GM12801 (cell line): ENCODE data around the gene PRKAG3.

Experiments used
- TF ChIP-seq, protein P1 (sequence below): IDR thresholded peaks from one replicate; pipeline ENCODE4 v1.5.1; 2011; ENCODE audit warnings: control low read depth; ENCODE audit not compliant: insufficient read length; ENCODE audit errors: extremely low read depth

The PRKAG3 gene

DNA sequence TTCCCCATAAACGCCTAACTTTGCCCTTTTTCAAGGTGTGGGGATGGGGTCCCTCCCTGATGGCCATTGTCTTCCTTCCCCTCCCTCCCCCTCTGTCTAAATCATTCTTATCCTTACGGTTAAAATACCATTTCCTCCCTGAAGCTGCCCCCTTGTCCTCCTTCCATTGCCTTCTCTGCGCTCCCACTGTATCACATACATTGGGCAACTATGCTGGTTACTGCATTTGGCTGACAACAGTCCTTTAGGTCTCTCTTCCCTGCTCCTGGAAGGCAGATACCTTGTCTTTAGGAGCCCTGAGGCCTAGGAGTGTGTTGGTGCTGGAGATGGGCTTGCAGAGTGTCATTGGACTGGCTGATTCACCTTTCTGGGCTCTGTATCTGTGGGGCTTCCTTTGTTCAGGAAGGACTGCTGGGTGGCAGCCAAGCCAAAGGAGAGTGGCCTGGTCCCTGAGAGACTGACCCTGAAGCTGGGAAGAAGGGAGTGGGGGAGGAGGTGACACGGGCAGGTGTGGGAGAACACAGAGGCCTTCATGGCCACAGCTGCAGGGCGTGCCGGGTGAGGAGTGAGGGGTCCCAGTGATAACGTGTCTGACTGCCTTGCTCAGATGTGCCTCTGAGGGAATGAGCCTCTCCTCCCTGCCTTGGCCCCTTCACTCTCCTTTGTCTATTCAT lies 30.2 kb upstream of the PRKAG3 start:
- TF ChIP-seq, protein P1, sequence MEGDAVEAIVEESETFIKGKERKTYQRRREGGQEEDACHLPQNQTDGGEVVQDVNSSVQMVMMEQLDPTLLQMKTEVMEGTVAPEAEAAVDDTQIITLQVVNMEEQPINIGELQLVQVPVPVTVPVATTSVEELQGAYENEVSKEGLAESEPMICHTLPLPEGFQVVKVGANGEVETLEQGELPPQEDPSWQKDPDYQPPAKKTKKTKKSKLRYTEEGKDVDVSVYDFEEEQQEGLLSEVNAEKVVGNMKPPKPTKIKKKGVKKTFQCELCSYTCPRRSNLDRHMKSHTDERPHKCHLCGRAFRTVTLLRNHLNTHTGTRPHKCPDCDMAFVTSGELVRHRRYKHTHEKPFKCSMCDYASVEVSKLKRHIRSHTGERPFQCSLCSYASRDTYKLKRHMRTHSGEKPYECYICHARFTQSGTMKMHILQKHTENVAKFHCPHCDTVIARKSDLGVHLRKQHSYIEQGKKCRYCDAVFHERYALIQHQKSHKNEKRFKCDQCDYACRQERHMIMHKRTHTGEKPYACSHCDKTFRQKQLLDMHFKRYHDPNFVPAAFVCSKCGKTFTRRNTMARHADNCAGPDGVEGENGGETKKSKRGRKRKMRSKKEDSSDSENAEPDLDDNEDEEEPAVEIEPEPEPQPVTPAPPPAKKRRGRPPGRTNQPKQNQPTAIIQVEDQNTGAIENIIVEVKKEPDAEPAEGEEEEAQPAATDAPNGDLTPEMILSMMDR, result no peak

DNA sequence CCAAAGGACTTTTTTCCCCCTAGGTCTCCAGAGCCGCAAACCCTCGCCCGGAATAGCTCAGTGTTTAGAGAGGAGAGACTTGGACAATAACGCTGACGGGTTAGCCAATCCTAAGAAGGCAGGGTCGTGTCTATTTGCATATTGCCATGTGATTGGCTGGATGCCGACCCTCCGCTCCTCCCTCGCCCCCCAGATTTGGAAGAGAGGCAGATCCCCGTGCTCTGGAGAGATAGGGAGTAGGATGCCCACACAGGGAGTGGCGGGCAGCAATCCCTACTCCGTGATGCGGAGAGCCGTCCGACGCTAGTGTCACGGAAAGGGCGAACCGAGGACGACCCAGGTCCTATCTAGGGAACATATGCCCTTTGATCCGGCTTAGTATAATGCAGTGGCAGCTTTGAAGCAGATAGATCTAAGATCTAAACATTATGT lies 29.4 kb upstream of the PRKAG3 start:
- TF ChIP-seq, protein P1, result no peak

DNA sequence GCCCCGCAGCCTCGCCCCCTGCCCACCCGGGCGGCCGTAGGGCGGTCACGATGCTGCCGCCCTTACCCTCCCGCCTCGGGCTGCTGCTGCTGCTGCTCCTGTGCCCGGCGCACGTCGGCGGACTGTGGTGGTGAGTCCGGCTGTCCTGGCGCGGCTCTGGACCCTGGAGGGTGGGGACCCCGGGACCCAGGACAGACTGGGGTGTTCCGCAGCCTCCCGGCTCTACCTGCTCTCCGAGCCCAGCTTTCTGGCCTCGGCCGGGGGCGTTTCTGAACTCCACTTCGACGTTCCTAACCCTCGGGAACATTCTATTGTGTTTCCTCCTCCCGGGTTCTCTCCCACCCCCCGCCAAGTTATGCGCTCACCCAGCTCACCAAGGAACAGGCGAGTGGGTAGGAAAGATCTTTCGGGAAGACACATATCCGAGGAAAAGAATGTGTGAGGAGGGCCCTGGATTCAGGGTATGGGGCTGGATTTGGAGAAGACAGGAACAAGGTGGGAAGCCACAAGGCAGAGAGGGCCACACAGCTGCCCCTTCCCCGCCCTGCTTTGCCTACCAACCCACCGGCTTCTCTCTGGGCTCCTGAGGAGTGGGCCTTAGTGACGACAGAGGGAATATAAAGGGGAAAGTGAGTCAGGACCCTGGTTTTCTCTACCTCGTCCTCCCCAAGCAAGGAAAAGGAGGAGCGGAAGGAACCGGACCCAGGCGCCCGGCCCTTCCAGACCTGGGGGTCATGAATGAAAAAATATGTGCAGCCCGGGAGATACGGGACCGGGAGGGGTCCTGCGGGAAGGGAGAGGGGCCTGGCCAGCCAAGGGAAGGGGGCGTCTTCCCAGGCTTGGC lies 28.6 kb upstream of the PRKAG3 start:
- TF ChIP-seq, protein P1, result no peak

DNA sequence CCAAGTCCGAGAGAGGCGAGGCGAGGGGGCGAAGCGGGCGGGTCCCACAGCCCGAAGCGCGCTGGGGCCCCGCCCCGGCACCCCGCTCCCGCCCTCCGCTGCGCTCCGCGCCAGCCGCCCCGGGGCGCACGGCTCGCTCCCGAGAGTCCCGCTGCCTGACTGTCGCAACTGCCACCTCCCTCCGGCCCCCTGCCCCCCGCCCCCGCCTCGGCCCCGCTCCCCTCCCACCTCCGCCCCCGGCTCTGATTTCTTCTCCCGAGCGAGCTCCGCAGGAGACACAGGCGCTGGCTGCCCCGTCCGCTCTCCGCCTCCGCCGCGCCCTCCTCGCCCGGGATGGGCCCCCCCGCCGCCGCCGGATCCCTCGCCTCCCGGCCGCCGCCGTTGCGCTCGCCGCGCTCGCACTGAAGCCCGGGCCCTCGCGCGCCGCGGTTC lies 28.0 kb upstream of the PRKAG3 start, which contains the start of gene WNT6:
Gene WNT6, plus strand, starts transcription at position 250 of the 432 bp plus-strand sequence. CDS start 233 bp downstream, outside the sequence.
- TF ChIP-seq, protein P1, result no peak

DNA sequence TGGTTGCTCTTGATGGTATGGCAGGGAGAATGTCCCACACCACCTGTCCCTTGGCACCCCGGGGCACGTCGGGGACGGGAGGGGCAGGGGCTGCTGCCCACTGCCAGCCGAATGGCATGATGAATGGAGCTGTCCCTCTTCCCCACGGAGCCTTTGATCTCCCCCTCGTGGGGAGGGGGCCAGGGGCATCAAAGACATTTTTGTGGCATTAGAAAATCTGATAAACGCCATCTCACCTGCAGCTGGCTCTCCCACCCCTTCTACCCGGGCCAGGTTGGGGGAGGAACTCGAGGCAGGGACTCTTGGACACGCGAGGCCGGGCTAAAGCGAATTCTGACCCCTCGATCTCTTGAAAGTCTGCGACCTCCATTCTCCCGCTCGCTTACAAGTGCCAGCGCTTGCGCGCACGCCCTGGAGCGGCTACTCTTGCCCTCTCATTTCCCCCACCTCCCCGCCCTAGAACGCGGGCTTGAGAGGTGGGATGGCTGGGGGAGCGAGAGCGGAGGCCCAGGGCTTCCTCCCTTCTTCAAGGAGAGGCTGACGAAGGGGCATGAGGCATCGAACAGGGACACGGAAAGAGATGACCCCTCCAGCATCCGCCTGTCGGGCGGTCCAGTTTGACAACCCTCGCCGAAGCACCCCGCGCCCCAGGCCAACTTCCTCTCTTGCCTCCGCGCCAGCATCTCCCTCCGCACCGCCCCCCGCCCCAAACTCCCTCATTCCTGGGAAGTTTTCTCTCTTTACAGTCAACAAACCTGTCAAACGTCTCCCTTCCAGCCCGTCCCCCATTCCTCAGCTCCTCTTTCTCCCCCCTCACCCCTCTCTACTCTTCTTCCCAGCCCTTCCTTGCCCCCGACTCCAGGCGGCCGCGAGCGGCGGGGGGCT lies 27.3 kb upstream of the PRKAG3 start:
- TF ChIP-seq, protein P1, result no peak

DNA sequence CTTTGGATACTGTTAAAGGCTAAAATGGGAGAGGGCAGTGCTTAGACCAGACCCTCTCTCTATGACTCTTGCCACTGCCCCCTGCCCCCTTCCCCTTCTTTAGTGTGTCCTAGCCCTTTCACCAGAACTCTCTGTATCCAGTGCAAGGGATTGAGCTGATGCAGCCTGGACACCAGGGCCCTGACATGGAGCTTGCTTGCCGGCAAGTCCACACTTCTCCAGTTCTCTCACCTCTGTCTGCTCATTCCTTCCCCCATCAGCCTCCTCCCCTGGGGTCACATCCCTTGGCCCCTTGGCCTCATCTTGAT lies 26.5 kb upstream of the PRKAG3 start:
- TF ChIP-seq, protein P1, result no peak
